GM12801 (cell line): ENCODE results near the gene EHD4.

Source experiments
- CTCF ChIP-seq: IDR thresholded peaks from one replicate; pipeline ENCODE4 v1.5.1; 2011; ENCODE audit warnings: control low read depth; ENCODE audit not compliant: insufficient read length; ENCODE audit errors: extremely low read depth

EHD4 gene

GRCh38 chr15:41982133-41982930, 10.0 kb upstream of the EHD4 start:
- no peak for TF ChIP-seq CTCF

GRCh38 chr15:41981371-41982132, 9.2 kb upstream of the EHD4 start:
- no peak for TF ChIP-seq CTCF

- no peak for TF ChIP-seq CTCF
Measured at GRCh38 chr15:41980654-41981323, 8.4 kb upstream of the EHD4 start.

- TF ChIP-seq CTCF: no peak
Measured at GRCh38 chr15:41979493-41980266, 7.3 kb upstream of the EHD4 start.

GRCh38 chr15:41978534-41978933, 6.2 kb upstream of the EHD4 start:
- TF ChIP-seq CTCF: no peak

DNA sequence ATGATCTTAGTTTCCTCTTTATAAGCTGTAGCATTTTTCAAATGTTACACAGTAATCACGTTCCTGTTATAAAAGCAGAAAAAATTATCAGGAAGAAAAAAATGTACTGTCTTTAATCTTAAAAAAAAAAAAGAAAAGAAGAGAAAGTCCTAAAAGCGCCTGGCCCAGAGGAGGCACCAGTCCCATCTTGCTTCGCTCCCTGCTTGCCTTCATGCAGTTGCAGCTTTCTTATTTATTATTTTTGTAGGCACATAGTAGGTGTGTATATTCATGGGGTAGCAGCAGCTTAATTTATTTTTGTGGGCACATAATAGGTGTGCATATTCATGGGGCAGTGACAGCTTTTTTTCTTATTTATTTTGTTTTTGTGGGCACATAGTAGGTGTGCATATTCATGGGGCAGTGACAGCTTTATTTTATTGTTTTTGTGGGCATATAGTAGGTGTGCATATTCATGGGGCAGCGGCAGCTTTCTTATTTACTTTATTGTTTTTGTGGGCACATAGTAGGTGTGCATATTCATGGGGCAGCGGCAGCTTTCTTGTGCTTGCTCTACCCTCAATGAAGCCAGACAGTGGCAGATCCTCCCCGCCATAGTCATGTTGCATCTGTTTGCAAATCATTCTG, 5.5 kb upstream of the EHD4 start:
- no peak for TF ChIP-seq CTCF
